Endothelial cell of umbilical vein (primary cell): ENCODE measurements around the gene PLXDC2.

Experiments used
- CTCF ChIP-seq, 2 donors: IDR thresholded peaks; 1 replicate in 1 of 2; 2 replicates in 1 of 2; pipeline ENCODE4 v1.5.1; 2011; ENCODE audit warnings: low read length in 2 of 2, mild to moderate bottlenecking in 2 of 2, moderate library complexity in 2 of 2, control low read depth in 1 of 2, inconsistent platforms in 1 of 2, low read depth in 1 of 2; ENCODE audit not compliant: insufficient read depth in 1 of 2; ENCODE audit errors: extremely low read depth in 1 of 2
- EZH2 ChIP-seq: IDR thresholded peaks from 2 replicates; pipeline ENCODE4 v1.6.1; 2012; ENCODE audit warnings: borderline replicate concordance, low read depth, mild to moderate bottlenecking, moderate library complexity, low read length, inconsistent platforms; ENCODE audit not compliant: severe bottlenecking
- POLR2A ChIP-seq: IDR thresholded peaks from 2 replicates; pipeline ENCODE4 v1.6.1; 2012; ENCODE audit warnings: low read depth, mild to moderate bottlenecking, control low read depth, low read length
- POLR2AphosphoS5 ChIP-seq: IDR thresholded peaks from 2 replicates; pipeline ENCODE4 v1.6.1; 2012; ENCODE audit warnings: low read depth, mild to moderate bottlenecking, control low read depth, low read length, moderate library complexity; ENCODE audit not compliant: insufficient read depth
- TF ChIP-seq, protein P1 (sequence below): IDR thresholded peaks from 2 replicates; pipeline ENCODE4 v1.6.1; 2011; ENCODE audit not compliant: insufficient read depth, insufficient read length

GRCh38 chr10:20100171-20100570, 283.9 kb downstream of the PLXDC2 start:
- TF ChIP-seq CTCF (IDR thresholded peaks at IDR 0.05; ENCODE audit: extremely low read depth in 1 of 2, insufficient read depth in 1 of 2, low read depth in 1 of 2, low read length in 2 of 2) (no peak), POLR2AphosphoS5 (no peak), POLR2A (no peak), EZH2 (no peak)
- TF ChIP-seq, protein P1, sequence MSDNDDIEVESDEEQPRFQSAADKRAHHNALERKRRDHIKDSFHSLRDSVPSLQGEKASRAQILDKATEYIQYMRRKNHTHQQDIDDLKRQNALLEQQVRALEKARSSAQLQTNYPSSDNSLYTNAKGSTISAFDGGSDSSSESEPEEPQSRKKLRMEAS = no peak
